ENCODE results near the gene PLPP7.

PLPP7 gene

DNA sequence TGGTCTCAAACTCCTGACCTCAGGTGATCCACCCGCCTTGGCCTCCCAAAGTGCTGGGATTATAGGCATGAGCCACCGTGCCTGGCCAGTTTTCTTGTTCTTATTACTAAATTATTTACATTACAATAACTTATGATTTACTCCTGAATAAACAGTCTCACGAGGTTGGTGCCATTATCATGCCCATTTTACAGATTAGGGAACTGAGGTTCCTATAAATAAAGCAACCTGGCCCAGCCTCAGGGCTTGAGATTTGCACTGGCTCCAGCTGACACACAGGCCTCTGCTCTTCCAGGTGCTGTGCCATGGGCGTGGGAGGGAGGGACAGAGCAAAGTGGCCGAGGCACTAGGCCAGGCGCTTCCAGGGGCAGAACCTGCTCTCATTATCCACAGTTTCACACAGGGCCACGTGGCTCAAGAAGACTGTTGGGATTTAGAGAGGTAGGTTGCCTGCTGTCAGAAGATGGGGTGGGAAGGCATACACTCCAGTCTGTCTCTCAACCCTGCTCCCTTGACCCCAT lies 2.3 kb downstream of the PLPP7 start:
- Histone ChIP-seq H3K36me3 (ENCODE audit: control insufficient read depth, insufficient read depth, low read length) (no peaks in the 10 kb centered on the region), H3K4me3 (ENCODE audit: low read length) (no peak overlapping the region), H3K27me3 (ENCODE audit: control insufficient read depth, insufficient read depth, low read length) (no peaks in the 10 kb centered on the region), H3K9me3 (ENCODE audit: control insufficient read depth, low read length) (no peaks in the 10 kb centered on the region), H3K4me1 (ENCODE audit: control insufficient read depth, insufficient read depth, low read length) (no peaks in the 10 kb centered on the region), H3K9ac (ENCODE audit: low read length) (no peak overlapping the region)

DNA sequence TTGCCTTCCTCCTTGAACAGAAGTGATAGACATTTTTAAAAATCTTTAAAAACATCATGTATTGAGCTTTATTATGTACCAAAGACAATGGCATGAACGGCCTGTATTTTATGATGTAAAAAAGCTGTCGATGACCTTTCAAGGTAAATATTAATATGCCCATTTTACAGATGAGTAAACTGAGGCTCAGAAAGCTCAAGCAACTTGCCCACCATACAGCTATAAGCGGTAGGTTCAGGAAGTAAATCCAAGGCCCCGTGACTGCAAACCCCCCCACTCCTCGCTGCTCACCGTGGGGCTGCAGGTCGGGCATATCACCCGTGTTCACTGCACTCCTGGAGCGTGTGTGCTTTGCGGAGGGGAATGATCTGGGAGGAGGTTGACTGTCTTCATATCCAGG lies 3.4 kb downstream of the PLPP7 start:
- no peak overlapping the region for H3K9ac ChIP-seq (ENCODE audit: low read length)
- H3K4me1 ChIP-seq (ENCODE audit: control insufficient read depth, insufficient read depth, low read length): no peaks in the 10 kb centered on the region
- H3K27me3 ChIP-seq (ENCODE audit: control insufficient read depth, insufficient read depth, low read length): no peaks in the 10 kb centered on the region
- H3K36me3 ChIP-seq (ENCODE audit: control insufficient read depth, insufficient read depth, low read length): no peaks in the 10 kb centered on the region
- H3K9me3 ChIP-seq (ENCODE audit: control insufficient read depth, low read length): no peaks in the 10 kb centered on the region
- H3K4me3 ChIP-seq (ENCODE audit: low read length): no peak overlapping the region

DNA sequence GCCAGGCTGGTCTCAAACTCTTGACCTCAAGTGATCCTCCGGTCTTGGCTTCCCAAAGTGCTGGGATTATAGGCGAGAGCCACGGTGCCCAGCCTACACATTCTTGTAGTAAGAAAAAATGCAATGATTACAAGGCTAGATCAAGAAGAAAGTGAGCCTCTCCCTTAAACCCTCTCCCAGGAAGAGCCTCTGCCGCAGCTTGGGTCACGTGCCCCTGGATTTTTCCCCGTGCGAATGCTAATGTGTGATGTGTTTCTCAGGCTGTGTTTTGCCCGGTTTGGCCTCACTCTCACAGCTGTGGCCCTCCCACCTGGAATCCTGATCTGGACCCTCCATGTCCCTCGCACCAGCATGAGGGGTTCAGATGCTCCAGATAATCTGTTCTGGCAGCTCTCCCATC lies 6.9 kb downstream of the PLPP7 start:
- no peak overlapping the region for H3K4me3 ChIP-seq (ENCODE audit: low read length)
- H3K9me3 ChIP-seq (ENCODE audit: control insufficient read depth, low read length): no peaks in the 10 kb centered on the region
- H3K27me3 ChIP-seq (ENCODE audit: control insufficient read depth, insufficient read depth, low read length): no peaks in the 10 kb centered on the region
- H3K9ac ChIP-seq (ENCODE audit: low read length): no peak overlapping the region
- no peaks in the 10 kb centered on the region for H3K36me3 ChIP-seq (ENCODE audit: control insufficient read depth, insufficient read depth, low read length)
- no peaks in the 10 kb centered on the region for H3K4me1 ChIP-seq (ENCODE audit: control insufficient read depth, insufficient read depth, low read length)

DNA sequence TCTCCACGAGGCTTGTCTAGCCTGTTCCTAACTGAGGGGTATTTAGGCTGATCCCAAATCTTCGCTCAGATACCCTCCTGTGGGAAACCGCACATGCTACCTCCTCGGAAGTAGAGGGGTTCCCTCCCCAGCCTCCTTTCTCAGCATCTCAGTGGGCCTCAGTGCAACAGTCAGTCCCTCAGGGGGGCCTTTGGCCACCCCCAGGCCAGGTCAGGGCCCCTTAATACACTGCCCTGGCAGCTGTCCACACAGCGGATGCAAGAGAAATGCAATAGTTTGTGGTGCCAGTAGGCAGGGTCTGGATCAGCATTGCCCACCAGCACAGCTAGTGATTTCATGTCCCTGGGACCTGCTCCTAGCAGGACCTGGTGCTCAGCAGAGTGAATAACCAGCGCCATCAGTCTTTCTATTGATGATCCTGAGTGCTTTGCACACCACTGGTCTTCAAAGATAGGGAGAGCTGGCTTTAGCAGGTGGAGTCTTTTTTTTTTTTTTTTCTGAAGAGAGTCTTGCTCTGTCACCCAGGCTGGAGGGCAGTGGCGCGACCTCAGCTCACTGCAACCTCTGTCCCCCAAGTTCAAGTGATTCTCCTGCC lies 7.5 kb downstream of the PLPP7 start:
- H3K9ac ChIP-seq (ENCODE audit: low read length): no peak overlapping the region
- H3K4me3 ChIP-seq (ENCODE audit: low read length): no peak overlapping the region
- H3K9me3 ChIP-seq (ENCODE audit: control insufficient read depth, low read length): no peaks in the 10 kb centered on the region
- H3K36me3 ChIP-seq (ENCODE audit: control insufficient read depth, insufficient read depth, low read length): no peaks in the 10 kb centered on the region
- no peaks in the 10 kb centered on the region for H3K27me3 ChIP-seq (ENCODE audit: control insufficient read depth, insufficient read depth, low read length)
- no peaks in the 10 kb centered on the region for H3K4me1 ChIP-seq (ENCODE audit: control insufficient read depth, insufficient read depth, low read length)

DNA sequence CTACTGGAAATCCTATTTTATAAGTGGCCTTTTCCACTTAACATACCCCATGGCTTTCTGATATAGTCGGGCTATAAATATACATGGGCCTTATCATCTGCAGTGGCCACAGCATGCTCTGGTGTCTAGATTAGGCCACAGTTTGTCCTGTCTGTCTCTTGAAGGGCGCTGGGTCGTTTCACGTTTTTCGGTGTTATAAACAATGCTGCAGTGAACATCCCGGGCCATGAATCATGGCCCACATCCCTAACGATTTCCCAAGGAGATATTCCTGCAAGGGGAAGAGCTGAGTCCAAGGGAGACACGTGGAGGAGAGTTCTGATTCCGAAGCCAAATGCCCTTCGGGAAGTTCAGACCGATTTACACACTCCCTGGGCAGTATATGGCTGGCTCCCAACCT lies 8.4 kb downstream of the PLPP7 start:
- no peaks in the 10 kb centered on the region for H3K9me3 ChIP-seq (ENCODE audit: control insufficient read depth, low read length)
- H3K27me3 ChIP-seq (ENCODE audit: control insufficient read depth, insufficient read depth, low read length): no peaks in the 10 kb centered on the region
- H3K9ac ChIP-seq (ENCODE audit: low read length): no peak overlapping the region
- H3K36me3 ChIP-seq (ENCODE audit: control insufficient read depth, insufficient read depth, low read length): no peaks in the 10 kb centered on the region
- no peak overlapping the region for H3K4me3 ChIP-seq (ENCODE audit: low read length)
- no peaks in the 10 kb centered on the region for H3K4me1 ChIP-seq (ENCODE audit: control insufficient read depth, insufficient read depth, low read length)

DNA sequence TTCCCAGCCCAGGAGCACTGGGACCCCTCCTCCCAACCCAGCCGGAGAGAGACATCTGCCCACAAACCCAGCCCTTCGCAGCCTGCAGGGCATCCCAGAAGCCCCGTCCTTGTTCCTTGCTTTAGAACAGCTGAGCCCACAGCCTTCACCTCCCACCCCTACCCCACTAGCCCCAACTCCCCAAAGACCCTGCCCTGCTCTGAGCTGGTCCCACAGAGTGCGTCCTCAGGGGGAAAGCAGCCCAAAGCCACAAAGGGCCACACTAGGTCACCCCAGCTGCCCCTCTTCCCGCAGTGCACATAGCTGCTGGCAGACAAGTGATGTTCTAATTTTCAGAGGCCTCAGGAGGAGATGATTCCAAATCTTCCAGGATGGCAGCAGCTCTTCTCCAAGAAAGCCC lies 8.8 kb downstream of the PLPP7 start:
- Histone ChIP-seq H3K36me3 (ENCODE audit: control insufficient read depth, insufficient read depth, low read length) (no peaks in the 10 kb centered on the region), H3K4me3 (ENCODE audit: low read length) (no peak overlapping the region), H3K4me1 (ENCODE audit: control insufficient read depth, insufficient read depth, low read length) (no peaks in the 10 kb centered on the region), H3K9me3 (ENCODE audit: control insufficient read depth, low read length) (no peaks in the 10 kb centered on the region), H3K27me3 (ENCODE audit: control insufficient read depth, insufficient read depth, low read length) (no peaks in the 10 kb centered on the region), H3K9ac (ENCODE audit: low read length) (no peak overlapping the region)

DNA sequence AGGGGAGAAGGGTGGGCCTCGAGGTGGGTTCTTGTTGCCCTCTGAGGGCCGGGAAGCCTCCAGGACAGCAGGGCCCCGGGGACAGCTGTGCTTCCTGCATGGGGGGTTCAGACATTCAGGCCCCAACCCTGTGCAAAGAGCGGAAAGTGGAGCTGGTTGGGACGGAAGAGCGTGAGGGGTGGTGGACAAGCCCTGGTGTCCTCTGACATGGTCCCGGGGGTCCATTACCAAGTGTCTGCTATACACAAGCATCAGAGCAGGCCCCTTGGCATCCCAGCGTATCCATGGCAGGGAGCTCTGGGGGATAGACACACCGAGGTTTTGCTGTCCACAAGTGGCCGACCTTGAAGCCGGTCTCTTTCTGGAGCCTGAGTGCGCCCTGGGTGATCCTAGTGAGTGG lies 9.3 kb downstream of the PLPP7 start:
- H3K36me3 ChIP-seq (ENCODE audit: control insufficient read depth, insufficient read depth, low read length): no peaks in the 10 kb centered on the region
- no peaks in the 10 kb centered on the region for H3K27me3 ChIP-seq (ENCODE audit: control insufficient read depth, insufficient read depth, low read length)
- H3K4me1 ChIP-seq (ENCODE audit: control insufficient read depth, insufficient read depth, low read length): no peaks in the 10 kb centered on the region
- no peaks in the 10 kb centered on the region for H3K9me3 ChIP-seq (ENCODE audit: control insufficient read depth, low read length)
- H3K9ac ChIP-seq (ENCODE audit: low read length): no peak overlapping the region
- H3K4me3 ChIP-seq (ENCODE audit: low read length): no peak overlapping the region

DNA sequence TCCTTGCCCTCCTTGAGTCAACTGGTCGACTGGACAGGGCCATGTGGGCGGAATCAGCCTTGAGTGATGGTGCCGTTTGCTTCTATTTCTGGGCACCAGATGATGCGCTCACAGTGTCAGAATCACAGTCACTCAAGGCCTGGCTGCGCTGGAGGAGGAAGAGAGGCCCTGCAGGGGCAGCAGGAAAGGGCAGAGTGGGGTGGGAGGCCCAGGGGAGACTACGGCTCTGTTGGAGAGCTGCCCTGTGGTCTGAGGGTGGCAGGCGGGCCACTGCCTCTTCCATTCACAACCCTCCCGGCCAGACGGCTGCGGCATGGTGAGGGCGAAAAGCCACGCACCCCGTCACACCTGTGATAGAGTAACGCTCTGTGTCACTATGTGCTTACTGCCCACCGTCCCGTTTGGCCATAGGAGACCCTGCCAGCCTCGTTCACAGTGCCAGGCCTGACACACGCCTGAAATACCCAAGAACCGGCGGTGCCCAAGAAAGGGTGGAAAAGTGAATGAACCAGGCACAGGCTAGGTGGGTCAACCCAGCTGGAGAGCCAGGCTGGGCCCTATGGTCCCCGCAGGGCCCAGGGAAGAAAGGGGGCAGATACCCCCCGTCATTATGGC lies 9.9 kb downstream of the PLPP7 start:
- Histone ChIP-seq H3K9me3 (ENCODE audit: control insufficient read depth, low read length) (no peaks in the 10 kb centered on the region), H3K9ac (ENCODE audit: low read length) (no peak overlapping the region), H3K27me3 (ENCODE audit: control insufficient read depth, insufficient read depth, low read length) (no peaks in the 10 kb centered on the region), H3K4me1 (ENCODE audit: control insufficient read depth, insufficient read depth, low read length) (no peaks in the 10 kb centered on the region), H3K36me3 (ENCODE audit: control insufficient read depth, insufficient read depth, low read length) (no peaks in the 10 kb centered on the region), H3K4me3 (ENCODE audit: low read length) (no peak overlapping the region)

DNA sequence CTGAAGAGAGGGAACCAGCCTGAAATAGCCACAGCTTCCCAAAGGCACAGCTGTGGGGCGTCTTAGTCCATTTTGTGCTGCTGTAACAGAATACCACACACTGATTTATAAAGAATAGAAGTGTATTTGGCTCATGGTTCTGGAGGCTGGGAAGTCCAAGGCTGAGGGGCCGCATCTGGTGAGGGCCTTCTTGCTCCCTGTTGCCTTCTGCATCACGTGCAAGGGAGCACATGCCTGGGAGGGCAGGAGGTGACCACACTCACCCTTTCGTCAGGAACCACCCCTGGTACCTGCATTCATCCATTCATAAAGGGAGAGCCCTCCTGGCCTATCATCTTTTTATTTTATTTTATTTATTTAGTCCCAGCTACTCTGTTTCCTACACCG lies 10.4 kb downstream of the PLPP7 start:
- H3K36me3 ChIP-seq (ENCODE audit: control insufficient read depth, insufficient read depth, low read length): no peaks in the 10 kb centered on the region
- no peaks in the 10 kb centered on the region for H3K27me3 ChIP-seq (ENCODE audit: control insufficient read depth, insufficient read depth, low read length)
- H3K9ac ChIP-seq (ENCODE audit: low read length): no peak overlapping the region
- H3K9me3 ChIP-seq (ENCODE audit: control insufficient read depth, low read length): no peaks in the 10 kb centered on the region
- H3K4me3 ChIP-seq (ENCODE audit: low read length): no peak overlapping the region
- peaks cover 2% of the 10 kb centered on the region for H3K4me1 ChIP-seq (ENCODE audit: control insufficient read depth, insufficient read depth, low read length)

DNA sequence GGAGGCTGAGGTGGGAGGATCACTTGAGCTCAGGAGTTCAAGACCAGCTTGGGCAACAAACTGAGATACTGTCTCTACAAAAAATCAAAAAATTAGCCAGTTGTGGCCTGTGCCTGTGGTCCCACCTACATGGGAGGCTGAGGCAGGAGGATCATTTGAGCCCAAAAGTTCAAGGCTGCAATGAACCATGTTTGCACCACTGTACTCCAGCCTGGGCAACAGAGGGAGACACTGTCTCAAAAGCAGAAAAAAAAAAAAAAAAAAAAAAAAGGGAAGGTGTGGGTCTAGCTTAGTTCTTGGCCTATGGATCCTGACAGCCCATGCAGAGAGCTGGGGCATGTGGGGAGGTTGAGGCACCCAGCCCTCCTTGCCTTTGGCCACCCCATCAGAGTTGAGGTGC lies 10.9 kb downstream of the PLPP7 start:
- Histone ChIP-seq H3K4me1 (ENCODE audit: control insufficient read depth, insufficient read depth, low read length) (peaks cover 5% of the 10 kb centered on the region), H3K4me3 (ENCODE audit: low read length) (no peak overlapping the region), H3K9me3 (ENCODE audit: control insufficient read depth, low read length) (no peaks in the 10 kb centered on the region), H3K9ac (ENCODE audit: low read length) (no peak overlapping the region), H3K27me3 (ENCODE audit: control insufficient read depth, insufficient read depth, low read length) (no peaks in the 10 kb centered on the region), H3K36me3 (ENCODE audit: control insufficient read depth, insufficient read depth, low read length) (no peaks in the 10 kb centered on the region)

DNA sequence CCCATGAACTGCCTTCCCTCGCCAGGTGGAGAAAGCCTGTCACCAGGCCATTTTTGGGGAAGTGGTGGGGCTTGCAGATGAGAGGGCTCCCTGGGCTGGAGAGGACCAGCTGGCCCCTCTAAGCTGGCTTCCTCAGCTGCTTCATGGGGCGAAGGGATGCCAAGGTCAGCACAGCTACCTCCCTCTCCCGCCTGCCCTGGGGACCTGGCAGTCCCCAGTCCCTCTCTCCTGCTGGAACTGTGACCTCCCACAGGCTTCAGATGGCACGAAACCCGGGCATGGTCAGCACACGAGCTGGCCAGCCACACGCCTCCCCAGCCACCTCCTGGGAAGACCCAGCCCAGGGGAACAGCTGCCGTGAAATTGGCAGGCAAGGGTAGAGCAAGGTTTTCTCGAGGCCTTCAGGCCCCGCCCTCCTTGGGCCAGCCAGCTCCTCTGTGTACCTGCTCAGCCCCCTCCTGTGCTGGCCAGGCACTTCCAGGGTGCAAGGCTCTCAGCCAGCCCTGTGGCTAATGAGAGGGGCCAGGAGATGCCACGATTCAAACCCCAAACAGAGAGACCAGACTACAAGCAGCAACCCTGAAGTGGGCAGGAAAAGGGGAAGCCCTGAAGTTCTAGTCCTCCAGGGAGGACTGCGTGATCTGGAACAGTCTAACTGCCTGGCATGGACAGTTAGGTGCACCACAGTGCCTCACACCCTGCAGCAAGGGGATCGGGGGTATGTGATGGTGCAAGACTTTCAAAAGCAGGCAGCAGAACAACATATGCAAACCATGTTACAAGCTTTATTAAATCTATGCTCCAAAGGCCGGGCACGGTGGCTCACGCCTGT lies 12.9 kb downstream of the PLPP7 start:
- no peak overlapping the region for H3K4me3 ChIP-seq (ENCODE audit: low read length)
- no peaks in the 10 kb centered on the region for H3K9me3 ChIP-seq (ENCODE audit: control insufficient read depth, low read length)
- no peak overlapping the region for H3K9ac ChIP-seq (ENCODE audit: low read length)
- H3K4me1 ChIP-seq (ENCODE audit: control insufficient read depth, insufficient read depth, low read length): peaks cover 5% of the 10 kb centered on the region
- no peaks in the 10 kb centered on the region for H3K27me3 ChIP-seq (ENCODE audit: control insufficient read depth, insufficient read depth, low read length)
- H3K36me3 ChIP-seq (ENCODE audit: control insufficient read depth, insufficient read depth, low read length): no peaks in the 10 kb centered on the region
